GM23338 (cell line): ENCODE data around the gene NOL12. TPM values are rescaled to one million over a fixed set of nuclear protein-coding genes. Genes with fewer than 3 reads are reported as not detected.
A peak's percentile ranks its signal among the peaks of the same experiment; 100 is the strongest.

Experiments used
- ATAC-seq: fragments of 200-7000 bp; cut with Tn5 transposase; 3 replicates; pipeline ENCODE4 v1.9.1; 2020
- DNase-seq: peaks from one replicate; pipeline ENCODE4 v3.0.0-alpha.2; 2015; ENCODE audit warnings: low spot score
- H2AFZ ChIP-seq: fragments of 200-600 bp; sonication (generic); 2 replicates; pipeline ENCODE4 v1.8.0; 2016; ENCODE audit warnings: antibody characterized with exemption, mild to moderate bottlenecking, moderate library complexity
- H3F3A ChIP-seq: fragments of 200-600 bp; sonication (generic); replicated peaks from 2 replicates; pipeline ENCODE4 v1.8.0; 2017; ENCODE audit warnings: antibody characterized with exemption, mixed run types, low read depth
- H3K27ac ChIP-seq: fragments of 200-600 bp; sonication (generic); 2 replicates; pipeline ENCODE4 v1.6.1; 2016; ENCODE audit warnings: low read depth
- H3K27me3 ChIP-seq: fragments of 200-600 bp; sonication (generic); 2 replicates; pipeline ENCODE4 v1.8.0; 2016; ENCODE audit warnings: mild to moderate bottlenecking, mixed run types, moderate library complexity; ENCODE audit not compliant: insufficient read depth
- H3K36me3 ChIP-seq: fragments of 200-600 bp; sonication (generic); 2 replicates; pipeline ENCODE4 v1.8.0; 2016; ENCODE audit warnings: mild to moderate bottlenecking; ENCODE audit not compliant: insufficient read depth
- H3K4me1 ChIP-seq: fragments of 200-600 bp; sonication (generic); 2 replicates; pipeline ENCODE4 v1.8.0; 2016; ENCODE audit warnings: mild to moderate bottlenecking, moderate library complexity; ENCODE audit not compliant: insufficient read depth
- H3K4me2 ChIP-seq: fragments of 200-600 bp; sonication (generic); 2 replicates; pipeline ENCODE4 v1.7.1; 2017; ENCODE audit warnings: mixed run types
- H3K4me3 ChIP-seq: fragments of 200-600 bp; sonication (generic); 2 replicates; pipeline ENCODE4 v1.6.1; 2016; ENCODE audit warnings: mixed run types
- H3K79me2 ChIP-seq: fragments of 200-600 bp; sonication (generic); replicated peaks from 2 replicates; pipeline ENCODE4 v1.8.0; 2017; ENCODE audit warnings: mild to moderate bottlenecking; ENCODE audit not compliant: insufficient read depth
- H3K9me2 ChIP-seq: fragments of 200-600 bp; sonication (generic); 2 replicates; pipeline ENCODE4 v1.8.0; 2017; ENCODE audit not compliant: insufficient read depth
- H4K20me1 ChIP-seq: fragments of 200-600 bp; sonication (generic); replicated peaks from 2 replicates; pipeline ENCODE4 v1.8.0; 2017; ENCODE audit warnings: mild to moderate bottlenecking; ENCODE audit not compliant: insufficient read depth
- H3K27ac Mint-ChIP-seq: 2 replicates; pipeline ENCODE4 v1.8.0; 2020; ENCODE audit warnings: inconsistent platforms, mild to moderate bottlenecking, moderate library complexity, mixed read lengths
- H3K27me3 Mint-ChIP-seq: 3 replicates; pipeline ENCODE4 v1.8.0; 2022; ENCODE audit warnings: low read depth, mild to moderate bottlenecking, moderate library complexity, mixed read lengths, inconsistent platforms; ENCODE audit not compliant: insufficient read depth, poor library complexity
- H3K36me3 Mint-ChIP-seq: 3 replicates; pipeline ENCODE4 v1.8.0; 2021; ENCODE audit warnings: low read depth, mild to moderate bottlenecking, inconsistent platforms, moderate library complexity, mixed read lengths
- H3K4me1 Mint-ChIP-seq: 3 replicates; pipeline ENCODE4 v1.8.0; 2020; ENCODE audit warnings: mild to moderate bottlenecking, inconsistent platforms, mixed read lengths
- H3K4me3 Mint-ChIP-seq: 3 replicates; pipeline ENCODE4 v1.8.0; 2021; ENCODE audit warnings: moderate library complexity, mild to moderate bottlenecking, inconsistent platforms, mixed read lengths
- H3K9me3 Mint-ChIP-seq: 3 replicates; pipeline ENCODE4 v1.8.0; 2020; ENCODE audit warnings: moderate library complexity, mild to moderate bottlenecking, inconsistent platforms, mixed read lengths
- CREB1 ChIP-seq: fragments of 250-450 bp; sonication (Bioruptor Pico); IDR thresholded peaks from 2 replicates; pipeline ENCODE4 v1.5.0; 2020; ENCODE audit warnings: low read depth, mild to moderate bottlenecking, moderate library complexity
- CTCF ChIP-seq, 2 experiments: fragments of 200-600 bp in 1 of 2; sonication (generic) in 1 of 2; conservative IDR thresholded peaks; 2 replicates each; pipeline versions ENCODE4 v1.5.1 to v1.6.1; 2016 to 2017; ENCODE audit warnings: antibody characterized with exemption in 2 of 2, low read depth in 2 of 2, mild to moderate bottlenecking in 2 of 2, moderate library complexity in 1 of 2
- EZH2phosphoT487 ChIP-seq: fragments of 200-600 bp; sonication (generic); IDR thresholded peaks from one replicate; pipeline ENCODE4 v1.8.1; 2018; ENCODE audit warnings: antibody characterized with exemption; ENCODE audit not compliant: unreplicated experiment
- JUNB ChIP-seq: IDR thresholded peaks from one replicate; pipeline ENCODE4 v1.6.1; 2016; ENCODE audit warnings: antibody characterized with exemption; ENCODE audit not compliant: unreplicated experiment
- NANOG ChIP-seq: IDR thresholded peaks from 2 replicates; pipeline ENCODE4 v1.6.1; 2016; ENCODE audit warnings: antibody characterized with exemption, borderline replicate concordance
- POLR2AphosphoS5 ChIP-seq: IDR thresholded peaks from 2 replicates; pipeline ENCODE4 v1.6.1; 2016; ENCODE audit warnings: antibody characterized with exemption, low read depth
- REST ChIP-seq: IDR thresholded peaks from one replicate; pipeline ENCODE4 v1.6.1; 2018; ENCODE audit warnings: antibody characterized with exemption; ENCODE audit not compliant: unreplicated experiment
- STAT1 ChIP-seq: IDR thresholded peaks from one replicate; pipeline ENCODE4 v1.6.1; 2016; ENCODE audit warnings: antibody characterized with exemption; ENCODE audit not compliant: unreplicated experiment
- ZNF114 ChIP-seq: fragments of 250-450 bp; sonication (Bioruptor Pico); IDR thresholded peaks from 2 replicates; pipeline ENCODE4 v1.5.0; 2020; ENCODE audit warnings: mild to moderate bottlenecking, moderate library complexity
- ZNF331 ChIP-seq: fragments of 250-450 bp; sonication (Bioruptor Pico); IDR thresholded peaks from 2 replicates; pipeline ENCODE4 v1.5.0; 2020; ENCODE audit warnings: low read depth, mild to moderate bottlenecking, moderate library complexity
- ZNF462 ChIP-seq: fragments of 250-450 bp; sonication (Bioruptor Pico); IDR thresholded peaks from 2 replicates; pipeline ENCODE4 v1.5.0; 2020; ENCODE audit warnings: mild to moderate bottlenecking, moderate library complexity
- polyA plus RNA-seq: library from polyadenylated mRNA; unstranded; fragments of >200 nt; fragmentation: Nextera tagmentation; extraction: Ambion mirVana; gene quantifications from 2 replicates; pipeline ENCODE4 v1.2.1, GENCODE V29; 2016
- total RNA-seq: library from RNA; depleted of rRNA; stranded (reverse); fragments of >200 nt; shearing (Covaris generic); gene quantifications from 2 replicates; pipeline ENCODE4 v1.2.3, GENCODE V29; 2014
- TF ChIP-seq, protein P1 (sequence below): IDR thresholded peaks from 2 replicates; pipeline ENCODE4 v1.6.1; 2016; ENCODE audit warnings: antibody characterized with exemption

The NOL12 gene
- total and polyA plus RNA-seq, 2 experiments from 2014 or later = 22.2 to 48.5 TPM

- TF ChIP-seq ZNF462 (CRISPR knock-in tag) (no peak), CTCF (conservative IDR thresholded peaks at IDR 0.05; ENCODE audit: low read depth in 2 of 2) (no peak)
These were observed 39.6 kb downstream of the NOL12 start (continued) for GRCh38 chr22:37725551-37726240.

DNA sequence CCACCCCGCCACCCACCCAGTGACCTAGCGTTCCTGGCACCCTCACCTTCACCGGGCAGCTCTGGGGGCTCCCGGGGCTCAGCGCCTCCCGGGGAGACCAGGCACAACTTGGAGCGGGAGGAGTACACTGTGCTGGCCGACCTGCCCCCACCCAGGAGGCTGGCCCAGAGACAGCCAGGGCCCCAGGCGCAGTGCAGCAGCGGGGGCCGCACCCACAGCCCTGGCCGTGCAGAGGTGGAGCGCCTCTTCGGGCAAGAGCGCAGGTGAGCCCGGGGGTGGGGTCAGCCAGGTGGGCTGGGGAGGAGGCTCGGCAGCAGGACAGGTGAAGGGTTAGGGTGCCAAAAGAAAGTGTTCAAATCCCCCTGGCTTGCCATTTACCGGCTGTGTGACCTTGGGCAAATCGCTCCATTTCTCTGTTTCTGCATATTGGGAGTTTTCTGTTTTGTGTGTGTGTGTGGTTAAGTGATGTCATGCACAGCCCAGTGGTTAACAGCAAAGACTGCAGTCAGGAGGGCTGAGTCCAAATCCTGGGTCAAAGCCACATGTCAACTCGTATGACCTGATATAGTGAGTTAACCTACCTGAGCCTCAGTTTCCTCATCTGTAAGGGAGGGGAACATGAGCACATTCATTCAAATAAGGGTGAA lies 40.2 kb downstream of the NOL12 start:
- H3F3A ChIP-seq = no peaks in the 10 kb centered on the region
- ATAC-seq (peak; percentile 37; the same call in 2 of the 3 replicates), DNase-seq (no peak)
- H3K4me2 ChIP-seq = no peak overlapping the region
- no peak for TF ChIP-seq JUNB
- no peak for TF ChIP-seq STAT1
- TF ChIP-seq NANOG = no peak
- TF ChIP-seq CREB1 (CRISPR knock-in tag) = no peak
- TF ChIP-seq POLR2AphosphoS5 = no peak
- TF ChIP-seq ZNF114 (CRISPR knock-in tag) = no peak
- TF ChIP-seq EZH2phosphoT487 = no peak
- TF ChIP-seq, protein P1, sequence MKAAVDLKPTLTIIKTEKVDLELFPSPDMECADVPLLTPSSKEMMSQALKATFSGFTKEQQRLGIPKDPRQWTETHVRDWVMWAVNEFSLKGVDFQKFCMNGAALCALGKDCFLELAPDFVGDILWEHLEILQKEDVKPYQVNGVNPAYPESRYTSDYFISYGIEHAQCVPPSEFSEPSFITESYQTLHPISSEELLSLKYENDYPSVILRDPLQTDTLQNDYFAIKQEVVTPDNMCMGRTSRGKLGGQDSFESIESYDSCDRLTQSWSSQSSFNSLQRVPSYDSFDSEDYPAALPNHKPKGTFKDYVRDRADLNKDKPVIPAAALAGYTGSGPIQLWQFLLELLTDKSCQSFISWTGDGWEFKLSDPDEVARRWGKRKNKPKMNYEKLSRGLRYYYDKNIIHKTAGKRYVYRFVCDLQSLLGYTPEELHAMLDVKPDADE = no peak
- no peak for TF ChIP-seq ZNF331
- no peak for TF ChIP-seq REST
- H3K27ac Mint-ChIP-seq = no peak overlapping the region
- no peaks in the 10 kb centered on the region for H3K4me1 ChIP-seq
- H3K27me3 ChIP-seq = peaks cover 4% of the 10 kb centered on the region; the same call in 1 of the 2 replicates
- no peaks in the 10 kb centered on the region for H3K79me2 ChIP-seq
- peaks cover 7% of the 10 kb centered on the region; the same call in 2 of the 3 replicates for H3K9me3 Mint-ChIP-seq
- no peaks in the 10 kb centered on the region; the same call in 2 of the 3 replicates for H3K4me1 Mint-ChIP-seq
- no peak overlapping the region for H2AFZ ChIP-seq
- H3K36me3 Mint-ChIP-seq = peaks cover 28% of the 10 kb centered on the region
- H3K36me3 ChIP-seq = no peaks in the 10 kb centered on the region
- H3K4me3 Mint-ChIP-seq = no peak overlapping the region
- H3K4me3 ChIP-seq = no peak overlapping the region
- H4K20me1 ChIP-seq = peaks cover 3% of the 10 kb centered on the region
- no peaks in the 10 kb centered on the region for H3K9me2 ChIP-seq
- H3K27ac ChIP-seq = no peak overlapping the region
- H3K27me3 Mint-ChIP-seq = peaks cover 24% of the 10 kb centered on the region
